HG03139 (cell line): ENCODE measurements around the gene MCL1.
"Not testable (repeated sequence)": the region's sequence is repeated elsewhere in the genome, so short reads cannot be mapped to it uniquely, and the experiment has no call there.

Experiments used
- ATAC-seq: cut with Tn5 transposase; IDR thresholded peaks from one replicate; pipeline ENCODE4 v1.9.1; 2021; ENCODE audit not compliant: unreplicated experiment

Gene MCL1

GRCh38 chr1:150603711-150604110 lies 24.3 kb upstream of the MCL1 start:
- ATAC-seq = no peak

DNA sequence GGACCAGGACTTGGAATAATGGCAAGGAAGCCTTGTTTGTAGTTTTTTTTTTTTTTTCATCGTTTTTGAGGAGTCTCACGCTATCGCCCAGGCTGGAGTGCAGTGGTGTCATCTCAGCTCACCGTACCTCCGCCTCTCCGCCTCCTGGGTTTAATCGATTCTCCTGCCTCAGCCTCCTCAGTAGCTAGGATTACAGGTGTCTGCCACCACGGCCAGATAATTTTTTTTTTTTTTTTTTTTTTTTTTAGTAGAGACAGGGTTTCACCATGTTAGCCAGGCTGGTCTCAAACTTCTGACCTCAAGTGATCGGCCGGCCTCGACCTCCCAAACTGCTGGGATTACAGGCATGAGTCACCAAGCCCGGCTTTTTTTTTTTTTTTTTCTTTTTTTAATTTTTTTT lies 23.0 kb upstream of the MCL1 start:
- ATAC-seq = not testable (repeated sequence)

GRCh38 chr1:150601540-150601939 lies 22.1 kb upstream of the MCL1 start:
- no peak for ATAC-seq

DNA sequence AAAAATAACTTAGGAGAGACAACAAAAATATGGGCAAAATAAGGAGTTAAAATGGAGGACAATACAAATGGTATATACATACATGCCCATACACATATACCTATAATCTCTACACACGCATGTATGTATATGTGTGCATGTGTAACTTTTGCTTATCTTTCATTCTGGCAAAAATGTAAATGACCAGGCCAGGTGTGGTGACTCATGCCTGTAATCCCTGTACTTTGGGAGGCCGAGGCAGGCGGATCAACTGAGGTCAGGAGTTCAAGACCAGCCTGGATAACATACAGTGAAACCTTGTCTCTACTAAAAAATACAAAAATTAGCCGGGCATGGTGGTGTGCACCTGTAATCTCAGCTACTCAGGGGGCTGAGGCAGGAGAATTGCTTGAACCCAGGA lies 18.9 kb upstream of the MCL1 start:
- ATAC-seq = not testable (repeated sequence)

DNA sequence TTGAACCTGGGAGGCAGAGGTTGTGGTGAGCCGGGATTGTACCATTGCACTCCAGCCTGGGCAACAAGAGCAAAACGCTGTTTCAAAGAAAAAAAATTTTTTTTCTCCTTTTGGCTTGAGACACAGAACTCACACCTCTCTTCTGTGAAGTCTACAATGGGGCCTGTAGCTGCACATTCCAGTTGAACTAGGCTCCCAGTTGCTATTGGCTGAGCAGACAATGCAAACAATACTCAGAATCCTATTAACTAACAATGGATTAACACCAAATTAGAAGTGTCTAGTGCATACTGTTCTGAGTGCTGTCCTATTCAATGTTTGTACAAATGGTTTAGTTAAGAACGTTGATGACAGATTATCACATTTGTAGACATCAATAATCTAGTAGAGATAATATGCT lies 17.6 kb upstream of the MCL1 start:
- no peak for ATAC-seq

DNA sequence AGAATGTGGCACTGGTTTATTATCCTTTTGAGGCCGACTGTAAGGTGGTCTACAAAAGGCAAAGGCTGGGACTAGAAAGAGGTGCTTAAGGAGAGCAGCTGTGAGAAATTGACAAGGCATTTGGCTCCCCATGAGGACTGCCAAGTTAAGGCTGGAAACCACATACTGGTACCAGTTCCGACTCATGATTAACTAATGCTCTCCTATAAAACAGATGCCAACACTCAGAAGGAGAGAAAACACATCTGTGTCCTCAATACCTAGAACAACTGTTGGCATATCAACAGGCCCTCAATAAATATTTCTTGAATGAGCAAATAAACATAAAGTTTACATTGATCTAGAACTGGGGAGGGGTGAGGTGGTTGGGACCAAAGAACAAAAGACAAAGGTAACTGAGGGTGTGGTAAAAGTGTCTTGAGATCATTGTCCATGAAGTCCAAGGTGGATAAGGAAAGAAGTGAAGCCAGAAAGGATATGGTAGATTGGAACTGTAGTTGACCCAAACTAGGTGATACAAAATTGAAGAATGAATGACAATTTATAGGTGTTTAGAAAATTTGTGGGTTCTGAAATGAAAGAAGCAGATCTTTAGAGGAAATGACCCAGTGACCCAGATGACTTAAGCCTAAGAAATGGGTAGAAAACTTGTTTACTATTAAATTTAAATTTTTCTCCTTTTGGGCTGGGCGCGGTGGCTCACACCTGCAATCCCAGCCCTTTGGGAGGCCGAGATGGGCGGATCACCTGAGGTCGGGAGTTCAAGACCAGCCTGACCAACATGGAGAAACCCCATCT lies 16.9 kb upstream of the MCL1 start:
- ATAC-seq = no peak

GRCh38 chr1:150582371-150582770 lies 3.0 kb upstream of the MCL1 start:
- ATAC-seq = no peak

- not testable (repeated sequence) for ATAC-seq
Observed at GRCh38 chr1:150581962-150582361, 2.6 kb upstream of the MCL1 start.

DNA sequence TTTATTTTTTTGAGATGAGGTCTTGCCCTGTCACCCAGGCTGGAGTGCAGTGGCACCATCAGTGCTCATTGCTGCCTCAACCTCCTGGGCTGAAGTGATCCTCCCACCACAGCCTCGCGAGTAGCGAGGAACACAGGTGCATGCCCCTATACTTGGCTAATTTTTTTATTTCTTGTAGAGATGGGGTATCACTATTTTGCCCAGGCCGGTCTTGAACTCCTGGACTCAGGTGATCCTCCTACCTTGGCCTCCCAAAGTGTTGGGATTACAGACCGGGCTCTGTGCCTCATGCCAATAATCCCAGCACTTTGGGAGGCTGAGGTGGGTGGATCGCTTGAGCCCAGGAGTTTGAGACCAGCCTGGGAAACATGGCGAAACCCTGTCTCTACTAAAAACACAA lies 2.0 kb upstream of the MCL1 start:
- not testable (repeated sequence) for ATAC-seq

DNA sequence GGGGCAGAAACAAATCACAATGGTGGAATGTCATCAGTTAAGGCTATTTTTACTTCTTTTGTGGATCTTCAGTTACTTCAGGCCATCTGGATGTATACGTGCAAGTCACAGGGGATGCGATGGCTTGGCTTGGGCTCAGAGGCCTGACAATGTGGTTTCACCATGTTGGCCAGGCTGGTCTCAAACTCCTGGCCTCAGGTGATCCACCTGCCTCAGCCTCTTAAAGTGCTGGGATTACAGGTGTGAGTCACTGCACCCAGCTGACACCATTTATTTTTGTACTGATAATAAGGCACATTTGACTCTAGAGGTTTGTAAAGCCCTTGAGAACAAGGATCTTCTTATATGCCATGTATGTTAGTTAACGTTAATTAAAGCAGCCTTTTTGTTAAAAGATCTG lies 1.6 kb upstream of the MCL1 start:
- ATAC-seq = not testable (repeated sequence)

DNA sequence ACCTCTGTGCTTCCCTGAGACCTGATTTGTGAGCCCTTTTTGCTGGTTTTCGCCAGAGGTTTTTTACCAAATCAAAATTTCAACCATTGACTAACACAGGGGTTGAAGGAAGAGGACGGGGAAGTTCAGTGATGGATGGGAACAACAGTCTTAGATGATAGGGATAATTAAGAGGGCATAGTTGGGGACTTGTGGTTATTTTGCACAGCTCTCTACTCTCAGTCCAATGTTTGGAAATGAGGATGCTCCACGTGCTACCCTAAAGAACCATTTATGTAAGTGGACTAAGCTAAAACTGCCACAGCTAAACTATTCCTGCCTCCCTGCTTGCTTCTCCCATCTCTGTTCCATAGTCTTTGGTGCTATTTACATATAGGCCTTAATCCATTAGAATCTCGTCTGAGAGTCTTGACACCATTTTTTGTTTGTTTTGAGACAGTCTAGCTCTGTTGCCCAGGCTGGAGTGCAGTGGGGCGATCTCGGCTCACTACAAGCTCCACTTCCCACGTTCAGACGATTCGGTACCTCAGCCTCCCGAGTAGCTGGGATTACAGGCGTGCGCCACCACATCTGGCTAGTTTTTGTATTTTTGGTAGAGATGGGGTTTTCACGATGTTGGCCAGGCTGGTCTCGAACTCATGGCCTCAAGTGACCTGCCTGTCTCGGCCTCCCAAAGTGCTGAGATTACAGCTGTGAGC lies 684 bp upstream of the MCL1 start:
- no peak for ATAC-seq

GRCh38 chr1:150578272-150579109 lies 919 bp downstream of the MCL1 start:
- no peak for ATAC-seq

GRCh38 chr1:150577557-150578271 lies 1.7 kb downstream of the MCL1 start:
- ATAC-seq = no peak

DNA sequence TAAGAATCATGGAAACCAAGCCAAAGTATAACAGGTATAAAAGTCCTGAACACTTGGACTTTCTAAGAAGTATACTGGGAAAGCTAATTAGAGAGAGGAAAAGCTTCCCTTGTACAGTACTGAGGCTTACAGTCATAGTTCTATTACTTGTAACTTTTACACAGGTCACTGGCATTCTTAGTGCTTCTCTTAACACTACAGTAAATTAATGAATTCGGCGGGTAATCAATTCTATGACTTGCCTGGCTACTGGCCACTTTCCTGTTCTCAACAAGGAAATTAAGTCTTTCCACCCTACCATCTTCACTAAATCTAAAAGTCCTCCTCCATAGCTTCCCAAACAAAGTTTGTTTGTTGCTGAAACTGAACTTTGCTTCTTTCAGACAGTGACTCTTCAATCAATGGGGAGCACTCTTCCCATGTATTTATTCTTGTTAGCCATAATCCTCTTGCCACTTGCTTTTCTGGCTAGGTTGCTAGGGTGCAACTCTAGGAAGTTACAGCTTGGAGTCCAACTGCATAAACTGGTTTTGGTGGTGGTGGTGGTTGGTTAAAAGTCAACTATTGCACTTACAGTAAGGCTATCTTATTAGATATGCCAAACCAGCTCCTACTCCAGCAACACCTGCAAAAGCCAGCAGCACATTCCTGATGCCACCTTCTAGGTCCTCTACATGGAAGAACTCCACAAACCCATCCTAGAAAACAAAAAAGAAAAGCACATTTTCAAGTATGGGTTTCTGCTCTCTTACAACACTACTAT lies 2.4 kb downstream of the MCL1 start:
- ATAC-seq = no peak

DNA sequence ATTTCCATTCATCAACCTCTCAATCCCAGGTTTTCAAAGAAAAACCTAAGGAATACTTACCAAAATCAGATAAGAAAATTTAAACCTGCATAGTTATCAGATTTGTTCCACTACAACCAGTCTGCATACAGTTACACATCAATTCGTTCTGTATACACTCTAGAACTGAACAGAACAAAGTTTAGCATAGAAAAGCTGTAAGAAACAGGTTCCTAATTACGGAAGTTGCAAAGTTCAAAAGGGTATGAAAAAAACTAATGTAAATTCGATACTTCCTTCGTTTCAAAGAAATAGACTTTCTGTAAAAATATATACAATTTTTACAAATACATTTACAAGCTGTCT lies 3.1 kb downstream of the MCL1 start:
- ATAC-seq = no peak

DNA sequence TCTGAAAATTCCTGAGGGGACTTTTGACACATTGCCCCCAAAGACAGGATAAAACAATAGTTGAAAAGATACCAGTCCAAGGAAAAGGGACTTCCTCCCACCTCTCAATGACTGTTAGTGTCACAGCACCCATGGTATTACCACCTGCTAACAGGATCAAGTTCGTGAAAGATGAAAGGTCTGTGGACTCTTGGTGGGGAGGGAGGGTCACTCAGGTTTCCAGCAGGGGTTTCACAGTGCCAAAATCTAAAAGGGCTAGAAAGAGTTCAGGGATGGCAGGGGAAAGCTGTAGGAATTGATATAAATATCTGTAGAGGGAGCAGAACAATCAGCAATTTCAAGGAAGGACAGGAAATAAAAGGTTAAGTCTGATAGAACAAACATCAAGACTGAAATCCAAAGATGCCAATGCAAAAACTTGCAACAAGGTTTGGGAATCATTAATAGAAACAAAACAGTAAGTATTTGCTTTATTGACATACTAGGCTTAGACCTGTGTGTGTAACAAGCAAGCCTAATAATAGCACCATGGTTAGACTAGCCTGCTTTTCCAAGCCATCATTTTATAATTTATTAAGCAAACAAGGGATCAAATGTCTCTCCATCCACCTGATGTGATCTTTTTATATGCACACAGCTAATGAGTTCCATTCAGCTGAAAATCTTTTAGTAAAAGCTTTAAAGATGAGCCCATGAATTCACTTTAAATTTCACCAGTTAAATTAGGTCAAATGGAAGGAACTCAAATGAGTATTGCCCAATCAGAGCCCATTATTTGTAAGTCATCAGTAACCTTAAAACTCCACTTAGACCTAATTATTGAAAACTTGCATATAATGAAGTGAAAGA lies 3.7 kb downstream of the MCL1 start:
- no peak for ATAC-seq

- no peak for ATAC-seq
Observed at GRCh38 chr1:150575072-150575489, 4.3 kb downstream of the MCL1 start.

- ATAC-seq = no peak
Observed at GRCh38 chr1:150574260-150575071, 4.9 kb downstream of the MCL1 start.

DNA sequence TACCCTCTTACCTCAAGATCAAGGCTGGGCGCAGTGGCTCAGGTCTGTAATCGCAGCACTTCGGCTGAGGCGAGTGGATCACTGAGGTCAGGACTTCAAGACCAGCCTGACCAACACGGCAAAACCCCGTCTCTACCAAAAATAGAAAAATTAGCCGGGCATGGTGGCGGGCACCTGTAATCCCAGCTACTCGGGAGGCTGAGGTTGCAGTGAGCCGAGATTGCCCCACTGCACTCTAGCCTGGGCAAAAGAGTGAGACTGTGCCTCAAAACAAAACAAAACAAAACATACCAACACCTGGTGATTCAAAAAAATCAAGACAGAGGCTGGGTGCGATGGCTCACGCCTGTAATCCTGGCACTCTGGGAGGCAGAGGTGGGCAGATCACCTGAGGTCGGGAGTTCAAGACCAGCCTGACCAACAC lies 5.8 kb downstream of the MCL1 start:
- ATAC-seq = not testable (repeated sequence)
